SK-N-DZ (cell line): Measurements from ENCODE around the gene PTCRA.

Source experiments
- DNase-seq: peaks from one replicate; pipeline ENCODE4 v3.0.0-alpha.2; 2015; ENCODE audit warnings: low spot score

The PTCRA gene

DNA sequence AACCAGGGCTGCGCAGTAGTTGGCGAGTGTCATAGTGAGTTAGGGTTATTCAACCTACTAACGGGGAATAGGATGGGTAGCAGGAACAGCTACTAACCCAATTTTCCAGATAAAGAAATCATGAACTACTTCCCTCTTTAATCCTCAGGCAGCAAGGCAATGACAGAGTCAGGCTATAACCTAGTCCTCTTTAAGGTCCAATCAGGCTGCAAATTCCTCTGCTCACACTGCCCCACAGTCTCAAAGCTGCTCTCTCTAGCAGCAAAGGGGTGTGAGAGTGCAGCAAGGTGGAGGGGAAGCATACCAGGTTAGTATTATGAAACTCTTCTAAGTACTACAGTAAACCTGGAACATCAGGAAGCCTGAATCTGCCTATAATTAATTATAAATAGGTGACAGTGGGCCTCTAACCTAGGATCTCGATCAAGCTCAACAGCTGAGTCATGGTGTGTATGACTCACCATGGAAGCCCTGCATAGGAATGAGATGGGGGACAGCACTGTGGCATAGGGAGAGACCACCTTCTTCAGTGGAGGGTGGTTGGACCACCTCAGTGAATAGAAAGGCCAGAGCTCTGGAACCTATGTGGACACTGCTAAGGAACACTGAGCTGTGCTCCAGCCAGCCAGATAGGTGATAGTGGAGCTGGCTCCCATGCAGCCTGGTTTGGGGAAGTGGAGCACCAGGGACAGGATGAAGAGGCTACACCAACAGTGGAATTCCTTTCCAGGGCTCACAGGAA is 55.2 kb downstream of the PTCRA start:
- no peak for DNase-seq

DNA sequence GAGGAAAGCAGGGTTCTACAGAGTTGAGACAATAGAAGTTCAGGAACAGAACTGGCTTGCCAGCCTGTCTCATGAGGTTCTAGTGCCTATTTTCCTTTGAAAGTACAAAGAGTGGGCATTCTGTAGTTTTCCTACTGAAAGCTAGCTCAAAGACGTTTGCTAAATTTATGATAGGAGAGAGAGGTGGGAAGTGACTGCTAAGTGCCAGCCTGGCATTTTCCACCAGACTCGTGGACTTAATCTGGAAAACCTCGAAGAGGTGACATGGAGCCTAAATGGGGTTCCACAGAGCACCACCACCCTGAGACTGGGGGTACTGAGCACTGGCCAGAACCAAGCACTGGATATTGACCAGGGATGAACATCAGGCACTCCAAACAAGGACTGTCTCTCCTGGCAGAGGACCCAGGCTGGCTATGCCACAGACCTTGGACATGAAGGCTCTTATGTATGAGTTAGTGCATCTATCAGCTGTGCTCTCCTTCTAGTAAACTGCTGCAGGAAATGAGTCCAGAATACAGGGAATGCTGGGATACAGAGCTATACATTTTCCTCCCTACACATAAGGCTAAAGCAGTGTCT is 56.0 kb downstream of the PTCRA start:
- DNase-seq, result no peak

DNA sequence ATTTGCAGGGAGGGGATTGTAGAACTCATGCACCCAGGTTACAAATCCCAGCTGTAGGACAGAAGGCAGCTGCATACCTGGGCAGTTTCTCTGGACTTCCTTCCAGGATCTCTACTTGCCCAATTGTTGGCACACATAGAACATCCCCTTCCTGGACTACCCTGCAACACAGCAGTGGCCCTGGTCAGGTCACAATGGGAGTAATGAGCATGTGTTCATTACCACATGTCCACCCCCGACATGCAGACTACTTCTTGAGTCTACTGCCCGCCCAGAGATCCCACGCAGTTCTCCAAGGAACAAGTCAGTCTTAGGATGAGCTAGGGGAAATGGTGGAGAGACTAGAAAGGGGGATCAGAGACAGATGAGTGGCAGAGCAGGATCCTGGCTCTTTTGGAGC is 58.1 kb downstream of the PTCRA start:
- no peak for DNase-seq

DNA sequence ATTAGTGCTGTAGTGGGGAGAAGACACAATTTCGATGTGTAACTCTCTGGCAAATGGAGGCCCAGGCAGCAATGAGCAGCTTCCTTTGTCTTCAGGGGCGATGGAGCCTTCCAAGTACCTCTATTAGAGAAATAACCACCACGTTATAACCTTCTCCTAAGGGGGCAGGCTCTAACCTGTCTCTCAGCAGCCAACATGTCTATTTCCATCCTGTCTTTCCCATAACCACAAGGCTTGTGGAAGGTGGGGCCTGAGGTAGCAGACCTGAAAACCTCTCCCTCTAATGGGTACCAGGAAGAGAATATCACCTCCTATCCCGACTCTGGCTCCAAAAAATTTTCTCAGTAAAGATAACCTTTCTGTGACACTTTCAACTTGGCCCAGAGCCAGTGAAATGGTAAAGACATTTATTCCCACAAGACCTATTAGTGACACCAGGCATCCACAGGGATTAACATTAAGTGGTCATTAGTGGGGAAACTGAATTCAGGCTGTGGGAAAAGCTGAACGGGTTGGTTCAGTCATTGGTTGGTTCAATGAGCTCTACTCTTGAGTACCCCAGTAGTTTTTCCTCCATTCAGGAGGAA is 59.2 kb downstream of the PTCRA start:
- no peak for DNase-seq
